Neural cell (in vitro differentiated cells): ENCODE measurements around the gene ESYT2. TPM values are rescaled to one million over a fixed set of nuclear protein-coding genes. Genes with fewer than 3 reads are reported as not detected.

Source experiments
- H2AFZ ChIP-seq: fragments of 200-600, 300-800 bp; sonication (generic), shearing (Covaris generic); 2 replicates; pipeline ENCODE4 v1.6.0; 2014; ENCODE audit warnings: low read depth, mild to moderate bottlenecking, antibody characterized with exemption, low read length, moderate library complexity
- H3F3A ChIP-seq: fragments of 200-600 bp; shearing (Covaris generic); 2 replicates; pipeline ENCODE4 v1.6.1; 2016; ENCODE audit warnings: mild to moderate bottlenecking, moderate library complexity, mixed read lengths, antibody characterized with exemption, low read length; ENCODE audit not compliant: insufficient read depth, poor library complexity, severe bottlenecking
- H3K27ac ChIP-seq: fragments of 200-600, 300-800 bp; sonication (generic), shearing (Covaris generic); 2 replicates; pipeline ENCODE4 v1.5.1; 2014; ENCODE audit warnings: mild to moderate bottlenecking, low read length, moderate library complexity
- H3K27me3 ChIP-seq: fragments of 300-800, 200-600 bp; sonication (generic), shearing (Covaris generic); 2 replicates; pipeline ENCODE4 v1.6.0; 2014; ENCODE audit warnings: mild to moderate bottlenecking, low read depth, low read length, moderate library complexity; ENCODE audit not compliant: insufficient read depth
- H3K36me3 ChIP-seq: fragments of 300-800, 200-600 bp; sonication (generic), shearing (Covaris generic); 2 replicates; pipeline ENCODE4 v1.5.1; 2014; ENCODE audit warnings: mild to moderate bottlenecking, antibody characterized with exemption, low read length, moderate library complexity; ENCODE audit not compliant: insufficient read depth
- H3K4me2 ChIP-seq: fragments of 300-800, 200-600 bp; sonication (generic), shearing (Covaris generic); 2 replicates; pipeline ENCODE4 v1.6.0; 2014; ENCODE audit warnings: mild to moderate bottlenecking, low read length
- H3K4me3 ChIP-seq: fragments of 300-800, 200-600 bp; sonication (generic), shearing (Covaris generic); 2 replicates; pipeline ENCODE4 v1.5.1; 2014; ENCODE audit warnings: mild to moderate bottlenecking, low read length, moderate library complexity
- H3K79me2 ChIP-seq: fragments of 200-600 bp; shearing (Covaris generic); replicated peaks from 2 replicates; pipeline ENCODE4 v1.6.0; 2014; ENCODE audit warnings: mild to moderate bottlenecking, low read length, moderate library complexity; ENCODE audit not compliant: insufficient read depth
- H3K9ac ChIP-seq: fragments of 300-800, 200-600 bp; sonication (generic), shearing (Covaris generic); 2 replicates; pipeline ENCODE4 v1.6.1; 2016; ENCODE audit warnings: mild to moderate bottlenecking, low read length, mixed read lengths
- H3K9me2 ChIP-seq: fragments of 200-600 bp; shearing (Covaris generic); 2 replicates; pipeline ENCODE4 v1.6.1; 2016; ENCODE audit warnings: mild to moderate bottlenecking, low read length, mixed read lengths; ENCODE audit not compliant: insufficient read depth
- H3K9me3 ChIP-seq: fragments of 200-600, 300-800 bp; sonication (generic), shearing (Covaris generic); 2 replicates; pipeline ENCODE4 v1.6.1; 2016; ENCODE audit warnings: mild to moderate bottlenecking, mixed run types, low read length, moderate library complexity, mixed read lengths
- H4K20me1 ChIP-seq: fragments of 200-600 bp; shearing (Covaris generic); 2 replicates; pipeline ENCODE4 v1.6.1; 2016; ENCODE audit warnings: mild to moderate bottlenecking, mixed run types; ENCODE audit not compliant: insufficient read depth
- EP300 ChIP-seq: fragments of 450-650 bp; conservative IDR thresholded peaks from 2 replicates; pipeline ENCODE4 v1.6.1; 2014; ENCODE audit warnings: antibody characterized with exemption, mild to moderate bottlenecking, moderate library complexity; ENCODE audit not compliant: poor library complexity, severe bottlenecking
- EZH2 ChIP-seq: fragments of 200-600, 300-800 bp; shearing (Covaris generic), sonication (generic); IDR thresholded peaks from 2 replicates; pipeline ENCODE4 v1.6.1; 2014; ENCODE audit warnings: antibody characterized with exemption, low read length, borderline replicate concordance, mild to moderate bottlenecking; ENCODE audit not compliant: insufficient read depth, poor library complexity, severe bottlenecking
- MXI1 ChIP-seq: fragments of 450-650 bp; conservative IDR thresholded peaks from 2 replicates; pipeline ENCODE4 v1.6.1; 2014; ENCODE audit warnings: antibody characterized with exemption, mild to moderate bottlenecking; ENCODE audit not compliant: poor library complexity, severe bottlenecking
- POLR2AphosphoS5 ChIP-seq: IDR thresholded peaks from 2 replicates; pipeline ENCODE4 v1.6.1; 2012
- RAD21 ChIP-seq: fragments of 450-650 bp; conservative IDR thresholded peaks from 2 replicates; pipeline ENCODE4 v1.6.1; 2014; ENCODE audit warnings: antibody characterized with exemption, mild to moderate bottlenecking, moderate library complexity
- SMC3 ChIP-seq: fragments of 450-650 bp; conservative IDR thresholded peaks from 2 replicates; pipeline ENCODE4 v1.6.1; 2014; ENCODE audit warnings: antibody characterized with exemption, mild to moderate bottlenecking, moderate library complexity; ENCODE audit not compliant: poor library complexity
- TAF1 ChIP-seq: IDR thresholded peaks from 2 replicates; pipeline ENCODE4 v1.6.1; 2012; ENCODE audit warnings: low read depth
- polyA plus RNA-seq: library from polyadenylated mRNA; depleted of rRNA; stranded (reverse); fragments of >200 nt; gene quantifications from 2 replicates; pipeline ENCODE4 v1.2.3, GENCODE V29; 2014
- TF ChIP-seq, protein P1 (sequence below): fragments of 450-650 bp; IDR thresholded peaks from 2 replicates; pipeline ENCODE4 v1.5.1; 2014; ENCODE audit warnings: antibody characterized with exemption, mild to moderate bottlenecking, moderate library complexity; ENCODE audit not compliant: poor library complexity, severe bottlenecking
- TF ChIP-seq, protein P2 (sequence below): IDR thresholded peaks from 2 replicates; pipeline ENCODE4 v1.6.1; 2012; ENCODE audit warnings: borderline replicate concordance

Gene ESYT2
- polyA plus RNA-seq, 1 donor from 2014 or later = 23.8 TPM

DNA sequence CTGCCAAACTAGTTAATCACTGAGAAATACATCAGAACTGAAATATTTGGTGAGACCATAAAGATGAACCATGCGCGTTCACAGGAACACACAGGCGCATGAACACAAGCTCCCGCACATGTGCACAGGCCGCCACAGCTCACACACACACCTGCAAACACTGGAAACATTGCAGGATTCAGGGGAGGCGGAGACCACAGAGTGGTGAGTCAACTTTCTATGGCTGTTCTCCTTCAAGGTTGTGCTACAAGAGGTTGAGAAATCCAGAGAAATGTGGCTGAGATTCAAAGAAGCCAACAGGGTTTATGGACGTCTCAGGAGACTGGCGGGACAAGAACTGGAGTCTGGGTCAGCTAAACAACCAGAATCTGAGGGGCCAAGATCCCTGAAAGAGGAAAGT is 17.8 kb downstream of the ESYT2 start:
- no peak overlapping the region for H3K4me2 ChIP-seq
- no peak overlapping the region for H3K27ac ChIP-seq
- H3K9ac ChIP-seq = no peak overlapping the region

DNA sequence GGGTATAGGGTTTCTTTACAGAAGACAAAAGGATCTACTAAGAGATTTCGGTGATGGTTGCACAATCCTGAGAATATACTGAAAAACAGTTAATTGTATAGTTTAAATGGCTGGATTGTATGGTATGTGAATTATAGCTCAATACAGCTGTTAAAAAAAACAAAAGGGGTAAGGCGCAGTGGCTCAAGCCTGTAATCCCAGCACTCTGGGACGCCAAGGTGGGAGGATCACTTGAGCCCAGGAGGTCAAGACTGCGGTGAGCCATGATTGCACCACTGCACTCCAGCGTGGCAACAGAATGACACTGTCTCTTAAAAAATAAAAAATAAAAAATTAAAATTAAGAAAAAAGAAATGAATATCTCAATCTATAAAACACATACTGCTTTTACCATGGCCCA is 18.5 kb downstream of the ESYT2 start:
- H3K4me2 ChIP-seq = no peak overlapping the region
- peaks cover 4% of the 10 kb centered on the region for H3K79me2 ChIP-seq
- no peaks in the 10 kb centered on the region for H3K27me3 ChIP-seq
- no peaks in the 10 kb centered on the region for H3K36me3 ChIP-seq
- no peaks in the 10 kb centered on the region for H3F3A ChIP-seq
- H3K9me2 ChIP-seq = no peaks in the 10 kb centered on the region
- H3K4me3 ChIP-seq = no peak overlapping the region
- H3K27ac ChIP-seq = no peak overlapping the region
- no peak overlapping the region for H3K9ac ChIP-seq
- no peak overlapping the region for H2AFZ ChIP-seq
- H4K20me1 ChIP-seq = no peaks in the 10 kb centered on the region
- no peak for TF ChIP-seq EP300
- TF ChIP-seq, protein P1, sequence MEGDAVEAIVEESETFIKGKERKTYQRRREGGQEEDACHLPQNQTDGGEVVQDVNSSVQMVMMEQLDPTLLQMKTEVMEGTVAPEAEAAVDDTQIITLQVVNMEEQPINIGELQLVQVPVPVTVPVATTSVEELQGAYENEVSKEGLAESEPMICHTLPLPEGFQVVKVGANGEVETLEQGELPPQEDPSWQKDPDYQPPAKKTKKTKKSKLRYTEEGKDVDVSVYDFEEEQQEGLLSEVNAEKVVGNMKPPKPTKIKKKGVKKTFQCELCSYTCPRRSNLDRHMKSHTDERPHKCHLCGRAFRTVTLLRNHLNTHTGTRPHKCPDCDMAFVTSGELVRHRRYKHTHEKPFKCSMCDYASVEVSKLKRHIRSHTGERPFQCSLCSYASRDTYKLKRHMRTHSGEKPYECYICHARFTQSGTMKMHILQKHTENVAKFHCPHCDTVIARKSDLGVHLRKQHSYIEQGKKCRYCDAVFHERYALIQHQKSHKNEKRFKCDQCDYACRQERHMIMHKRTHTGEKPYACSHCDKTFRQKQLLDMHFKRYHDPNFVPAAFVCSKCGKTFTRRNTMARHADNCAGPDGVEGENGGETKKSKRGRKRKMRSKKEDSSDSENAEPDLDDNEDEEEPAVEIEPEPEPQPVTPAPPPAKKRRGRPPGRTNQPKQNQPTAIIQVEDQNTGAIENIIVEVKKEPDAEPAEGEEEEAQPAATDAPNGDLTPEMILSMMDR = no peak
- no peak for TF ChIP-seq RAD21
- TF ChIP-seq, protein P2, sequence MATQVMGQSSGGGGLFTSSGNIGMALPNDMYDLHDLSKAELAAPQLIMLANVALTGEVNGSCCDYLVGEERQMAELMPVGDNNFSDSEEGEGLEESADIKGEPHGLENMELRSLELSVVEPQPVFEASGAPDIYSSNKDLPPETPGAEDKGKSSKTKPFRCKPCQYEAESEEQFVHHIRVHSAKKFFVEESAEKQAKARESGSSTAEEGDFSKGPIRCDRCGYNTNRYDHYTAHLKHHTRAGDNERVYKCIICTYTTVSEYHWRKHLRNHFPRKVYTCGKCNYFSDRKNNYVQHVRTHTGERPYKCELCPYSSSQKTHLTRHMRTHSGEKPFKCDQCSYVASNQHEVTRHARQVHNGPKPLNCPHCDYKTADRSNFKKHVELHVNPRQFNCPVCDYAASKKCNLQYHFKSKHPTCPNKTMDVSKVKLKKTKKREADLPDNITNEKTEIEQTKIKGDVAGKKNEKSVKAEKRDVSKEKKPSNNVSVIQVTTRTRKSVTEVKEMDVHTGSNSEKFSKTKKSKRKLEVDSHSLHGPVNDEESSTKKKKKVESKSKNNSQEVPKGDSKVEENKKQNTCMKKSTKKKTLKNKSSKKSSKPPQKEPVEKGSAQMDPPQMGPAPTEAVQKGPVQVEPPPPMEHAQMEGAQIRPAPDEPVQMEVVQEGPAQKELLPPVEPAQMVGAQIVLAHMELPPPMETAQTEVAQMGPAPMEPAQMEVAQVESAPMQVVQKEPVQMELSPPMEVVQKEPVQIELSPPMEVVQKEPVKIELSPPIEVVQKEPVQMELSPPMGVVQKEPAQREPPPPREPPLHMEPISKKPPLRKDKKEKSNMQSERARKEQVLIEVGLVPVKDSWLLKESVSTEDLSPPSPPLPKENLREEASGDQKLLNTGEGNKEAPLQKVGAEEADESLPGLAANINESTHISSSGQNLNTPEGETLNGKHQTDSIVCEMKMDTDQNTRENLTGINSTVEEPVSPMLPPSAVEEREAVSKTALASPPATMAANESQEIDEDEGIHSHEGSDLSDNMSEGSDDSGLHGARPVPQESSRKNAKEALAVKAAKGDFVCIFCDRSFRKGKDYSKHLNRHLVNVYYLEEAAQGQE = no peak
- no peak for TF ChIP-seq MXI1
- no peak for TF ChIP-seq EZH2
- no peak for TF ChIP-seq TAF1
- TF ChIP-seq POLR2AphosphoS5 = no peak
- no peak for TF ChIP-seq SMC3
- H3K9me3 ChIP-seq = no peaks in the 10 kb centered on the region

More for the DNA sequence above, 17.8 kb downstream of the ESYT2 start:
- no peaks in the 10 kb centered on the region for H3K27me3 ChIP-seq
- H3K79me2 ChIP-seq = peaks cover 4% of the 10 kb centered on the region
- no peaks in the 10 kb centered on the region for H3K9me3 ChIP-seq
- H2AFZ ChIP-seq = no peak overlapping the region
- TF ChIP-seq SMC3 = no peak
- TF ChIP-seq EZH2 = no peak
- TF ChIP-seq, protein P1 = no peak
- no peak for TF ChIP-seq POLR2AphosphoS5
- TF ChIP-seq, protein P2 = no peak
- no peak for TF ChIP-seq MXI1
- TF ChIP-seq TAF1 = no peak
- no peak for TF ChIP-seq EP300
- TF ChIP-seq RAD21 = no peak
- H3F3A ChIP-seq = no peaks in the 10 kb centered on the region
- no peaks in the 10 kb centered on the region for H3K36me3 ChIP-seq
- H4K20me1 ChIP-seq = no peaks in the 10 kb centered on the region
- H3K9me2 ChIP-seq = no peaks in the 10 kb centered on the region
- H3K4me3 ChIP-seq = no peak overlapping the region
